Mesendoderm (in vitro differentiated cells): ENCODE measurements around the gene LMOD3. TPM values are rescaled to one million over a fixed set of nuclear protein-coding genes. Genes with fewer than 3 reads are reported as not detected.

ENCODE experiments used
- DNase-seq: peaks from one replicate; pipeline ENCODE4 v3.0.0; 2013
- H2AK5ac ChIP-seq: 2 replicates; pipeline ENCODE4 v1.6.1; 2013; ENCODE audit warnings: low read length, inconsistent platforms
- H2BK120ac ChIP-seq: 2 replicates; pipeline ENCODE4 v1.6.1; 2013; ENCODE audit warnings: low read depth, mild to moderate bottlenecking, low read length, moderate library complexity, mixed read lengths
- H2BK15ac ChIP-seq: replicated peaks from 2 replicates; pipeline ENCODE4 v1.6.1; 2013; ENCODE audit warnings: low read depth, mild to moderate bottlenecking, moderate library complexity
- H2BK5ac ChIP-seq: 2 replicates; pipeline ENCODE4 v1.6.1; 2013; ENCODE audit warnings: low read length, inconsistent platforms
- H3K18ac ChIP-seq: 2 replicates; pipeline ENCODE4 v1.6.1; 2013; ENCODE audit warnings: mild to moderate bottlenecking, low read length, mixed read lengths
- H3K23ac ChIP-seq: one replicate; pipeline ENCODE4 v1.6.1; 2013; ENCODE audit warnings: low read length
- H3K27ac ChIP-seq: 2 replicates; pipeline ENCODE4 v1.5.1; 2013; ENCODE audit warnings: low read depth, mild to moderate bottlenecking, inconsistent platforms, low read length, moderate library complexity
- H3K27me3 ChIP-seq: 2 replicates; pipeline ENCODE4 v1.6.1; 2013; ENCODE audit warnings: low read length, control low read depth, mild to moderate bottlenecking, inconsistent platforms; ENCODE audit not compliant: insufficient read depth, poor library complexity
- H3K36me3 ChIP-seq: 2 replicates; pipeline ENCODE4 v1.6.1; 2013; ENCODE audit warnings: low read length, inconsistent platforms; ENCODE audit not compliant: control insufficient read depth, insufficient read depth
- H3K4ac ChIP-seq: one replicate; pipeline ENCODE4 v1.6.1; 2013; ENCODE audit warnings: low read depth, mild to moderate bottlenecking, low read length, moderate library complexity
- H3K4me1 ChIP-seq: 2 replicates; pipeline ENCODE4 v1.6.1; 2013; ENCODE audit warnings: low read depth, low read length, inconsistent platforms; ENCODE audit not compliant: control insufficient read depth
- H3K4me2 ChIP-seq: 2 replicates; pipeline ENCODE4 v1.6.1; 2013; ENCODE audit warnings: low read length
- H3K4me3 ChIP-seq: 2 replicates; pipeline ENCODE4 v1.5.1; 2013; ENCODE audit warnings: mild to moderate bottlenecking, low read length
- H3K56ac ChIP-seq: one replicate; pipeline ENCODE4 v1.6.1; 2013; ENCODE audit warnings: low read length
- H3K79me1 ChIP-seq: 2 replicates; pipeline ENCODE4 v1.6.1; 2013; ENCODE audit warnings: low read length, inconsistent platforms
- H3K79me2 ChIP-seq: 2 replicates; pipeline ENCODE4 v1.6.1; 2013; ENCODE audit warnings: mild to moderate bottlenecking, low read length; ENCODE audit not compliant: control insufficient read depth, insufficient read depth
- H3K9ac ChIP-seq: 2 replicates; pipeline ENCODE4 v1.6.1; 2013; ENCODE audit warnings: low read length, inconsistent platforms
- H4K5ac ChIP-seq: one replicate; pipeline ENCODE4 v1.6.1; 2013; ENCODE audit warnings: low read length
- H4K8ac ChIP-seq: one replicate; pipeline ENCODE4 v1.6.1; 2013; ENCODE audit warnings: low read depth, mild to moderate bottlenecking, control low read depth, low read length, moderate library complexity
- WGBS: extraction: QIAGEN DNeasy Blood & Tissue Kit; methylation state at CpG from one replicate; pipeline ENCODE4 v1.1.7; 2013; ENCODE audit warnings: low lambda C conversion rate, missing lambda C conversion rate; ENCODE audit not compliant: insufficient coverage; ENCODE audit errors: extremely low coverage; 5-methylcytosine and 5-hydroxymethylcytosine counted together
- polyA plus RNA-seq, 2 experiments: library from polyadenylated mRNA; stranded (reverse); fragments of 200-250 nt; gene quantifications; one replicate each; pipeline ENCODE4 v1.2.3, GENCODE V29; 2013

Gene LMOD3
- not detected for polyA plus RNA-seq (2013, experiment 1 of 2)
- polyA plus RNA-seq (2013, experiment 2 of 2): not detected

DNA sequence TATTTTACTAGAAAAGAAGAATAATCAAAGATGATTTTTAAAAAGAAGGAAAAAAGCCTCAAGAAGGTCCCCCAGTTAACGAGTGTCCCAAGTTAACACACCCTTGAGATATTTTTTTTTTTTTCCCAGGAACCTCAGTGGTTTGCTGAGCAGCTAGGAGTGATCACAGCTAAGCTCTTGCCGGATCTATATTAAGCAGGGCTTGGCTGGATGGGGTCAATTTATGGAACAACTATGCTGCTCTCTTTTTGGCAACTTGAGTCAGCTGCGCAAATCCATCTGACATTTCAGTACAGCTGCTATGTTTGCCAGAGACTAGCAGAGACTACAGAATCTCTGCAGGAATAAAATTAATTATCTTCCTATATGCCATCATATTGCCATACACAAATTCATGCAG is at the start of gene LMOD3:
LMOD3 (minus strand) TSS at position 193 of the 400 bp plus-strand sequence. CDS start 209 bp downstream, outside the sequence.
- no peak within 1 kb of the TSS for H2BK15ac ChIP-seq
- no peaks in the 10 kb centered on the region for H3K79me2 ChIP-seq
- H3K23ac ChIP-seq: no peak within 1 kb of the TSS
- H3K4me1 ChIP-seq: no peaks in the 10 kb centered on the region
- no peak within 1 kb of the TSS for H3K18ac ChIP-seq
- DNase-seq: no peak
- H4K8ac ChIP-seq: no peak within 1 kb of the TSS
- no peak within 1 kb of the TSS for H3K4ac ChIP-seq
- no peak within 1 kb of the TSS for H2BK5ac ChIP-seq
- no peaks in the 10 kb centered on the region for H3K27me3 ChIP-seq
- H3K9ac ChIP-seq: no peak within 1 kb of the TSS
- no peak within 1 kb of the TSS for H2BK120ac ChIP-seq
- no peaks in the 10 kb centered on the region for H3K36me3 ChIP-seq
- no CpG with 5 or more reads among the region's 3 CpGs for WGBS
- H3K56ac ChIP-seq: no peak within 1 kb of the TSS
- H3K27ac ChIP-seq: no peak within 1 kb of the TSS
- no peaks in the 10 kb centered on the region for H3K79me1 ChIP-seq
- H3K4me2 ChIP-seq: no peak within 1 kb of the TSS
- H3K4me3 ChIP-seq: no peak within 1 kb of the TSS
- no peak within 1 kb of the TSS for H4K5ac ChIP-seq
- no peak within 1 kb of the TSS for H2AK5ac ChIP-seq

DNA sequence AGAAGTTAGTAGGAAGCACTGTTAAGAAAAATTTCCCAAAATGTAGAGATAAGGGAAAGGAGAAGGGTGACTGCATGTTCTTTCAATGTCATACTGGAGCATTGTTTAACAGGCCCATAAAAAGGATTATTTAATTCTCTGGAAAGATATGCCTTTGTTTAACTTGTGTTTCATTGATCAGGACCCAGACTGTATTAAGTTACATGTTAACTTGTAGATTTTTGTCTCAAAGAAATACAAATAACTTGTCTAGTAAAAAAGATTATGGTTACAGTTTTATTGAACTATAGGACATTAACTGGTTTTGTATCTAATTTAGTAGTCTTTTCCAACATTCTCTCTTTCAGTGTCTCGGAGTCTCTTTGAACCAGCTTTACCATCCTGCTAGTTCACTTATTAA is 49.7 kb upstream of the LMOD3 start:
- Histone ChIP-seq H2AK5ac (no peak overlapping the region), H3K4me1 (no peaks in the 10 kb centered on the region)

DNA sequence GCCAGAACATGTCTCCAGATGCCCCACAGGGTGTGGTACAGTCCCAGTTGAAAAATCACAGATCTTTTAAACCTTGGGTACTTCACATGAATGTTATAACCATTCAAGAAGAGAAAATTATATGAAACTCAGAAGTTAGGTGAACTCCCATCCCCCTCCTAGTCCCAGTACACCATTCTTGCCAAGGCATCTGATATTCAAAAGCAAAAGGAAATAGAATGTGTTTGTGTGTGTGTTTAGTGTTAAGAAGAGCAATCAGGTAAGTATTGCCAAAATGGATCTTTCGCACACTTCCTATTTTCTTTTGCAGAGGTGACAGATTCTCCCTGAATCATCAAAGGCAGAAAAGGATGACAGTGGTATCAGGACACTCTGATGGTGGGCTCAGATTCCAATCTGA is 44.1 kb upstream of the LMOD3 start:
- Histone ChIP-seq H2BK15ac (no peak overlapping the region), H3K4ac (no peak overlapping the region), H3K79me2 (no peaks in the 10 kb centered on the region), H3K4me2 (no peak overlapping the region), H3K27ac (no peak overlapping the region), H4K5ac (no peak overlapping the region), H3K4me3 (no peak overlapping the region), H3K56ac (no peak overlapping the region), H2AK5ac (no peak overlapping the region), H2BK5ac (no peak overlapping the region), H3K79me1 (no peaks in the 10 kb centered on the region), H3K18ac (no peak overlapping the region), H3K27me3 (no peaks in the 10 kb centered on the region), H3K4me1 (no peaks in the 10 kb centered on the region), H2BK120ac (no peak overlapping the region), H3K36me3 (no peaks in the 10 kb centered on the region), H3K23ac (no peak overlapping the region), H4K8ac (no peak overlapping the region), H3K9ac (no peak overlapping the region)
- WGBS: no CpG with 5 or more reads among the region's 1 CpG
- no peak for DNase-seq

More for the DNA sequence above, 49.7 kb upstream of the LMOD3 start:
- H3K36me3 ChIP-seq: no peaks in the 10 kb centered on the region
- H2BK120ac ChIP-seq: no peak overlapping the region
- H3K79me1 ChIP-seq: no peaks in the 10 kb centered on the region
- no peak overlapping the region for H2BK5ac ChIP-seq
- no peak overlapping the region for H3K18ac ChIP-seq
- H3K56ac ChIP-seq: no peak overlapping the region
- no peak overlapping the region for H3K23ac ChIP-seq
- no peak overlapping the region for H3K4me2 ChIP-seq
- H2BK15ac ChIP-seq: no peak overlapping the region
- H3K4ac ChIP-seq: no peak overlapping the region
- WGBS: no CpG with 5 or more reads among the region's 1 CpG
- no peaks in the 10 kb centered on the region for H3K27me3 ChIP-seq
- DNase-seq: no peak
- no peak overlapping the region for H4K8ac ChIP-seq
- H3K4me3 ChIP-seq: no peak overlapping the region
- H3K9ac ChIP-seq: no peak overlapping the region
- H3K27ac ChIP-seq: no peak overlapping the region
- no peak overlapping the region for H4K5ac ChIP-seq
- no peaks in the 10 kb centered on the region for H3K79me2 ChIP-seq

DNA sequence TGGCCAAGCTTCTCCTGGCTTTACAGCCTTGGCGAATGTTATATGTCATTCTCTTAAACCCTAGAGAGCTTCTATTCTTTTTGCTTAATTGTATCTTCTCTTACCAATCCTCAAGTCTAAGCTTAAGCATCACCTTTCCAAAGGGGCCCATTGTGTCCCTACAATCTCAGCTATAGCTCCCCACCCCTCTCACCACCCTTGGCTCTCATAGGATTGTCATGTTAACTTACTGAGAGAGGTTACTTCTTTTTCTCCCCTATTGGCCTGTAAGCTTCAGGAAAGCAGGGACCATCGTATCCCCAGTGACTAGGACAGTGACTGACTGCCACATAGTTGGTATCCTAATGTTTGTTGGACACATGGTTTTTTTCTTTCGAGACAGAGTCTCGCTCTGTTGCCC is 43.3 kb upstream of the LMOD3 start:
- Histone ChIP-seq H3K27me3 (no peaks in the 10 kb centered on the region), H4K8ac (no peak overlapping the region), H3K4ac (no peak overlapping the region), H3K4me2 (no peak overlapping the region), H3K23ac (no peak overlapping the region), H2BK5ac (no peak overlapping the region), H3K56ac (no peak overlapping the region), H3K36me3 (no peaks in the 10 kb centered on the region), H3K79me1 (no peaks in the 10 kb centered on the region), H3K9ac (no peak overlapping the region), H3K18ac (no peak overlapping the region), H4K5ac (no peak overlapping the region), H3K79me2 (no peaks in the 10 kb centered on the region), H3K4me1 (no peaks in the 10 kb centered on the region), H2AK5ac (no peak overlapping the region), H3K27ac (no peak overlapping the region), H2BK15ac (no peak overlapping the region), H3K4me3 (no peak overlapping the region), H2BK120ac (no peak overlapping the region)
- WGBS: no CpG with 5 or more reads among the region's 4 CpGs
- DNase-seq: no peak

DNA sequence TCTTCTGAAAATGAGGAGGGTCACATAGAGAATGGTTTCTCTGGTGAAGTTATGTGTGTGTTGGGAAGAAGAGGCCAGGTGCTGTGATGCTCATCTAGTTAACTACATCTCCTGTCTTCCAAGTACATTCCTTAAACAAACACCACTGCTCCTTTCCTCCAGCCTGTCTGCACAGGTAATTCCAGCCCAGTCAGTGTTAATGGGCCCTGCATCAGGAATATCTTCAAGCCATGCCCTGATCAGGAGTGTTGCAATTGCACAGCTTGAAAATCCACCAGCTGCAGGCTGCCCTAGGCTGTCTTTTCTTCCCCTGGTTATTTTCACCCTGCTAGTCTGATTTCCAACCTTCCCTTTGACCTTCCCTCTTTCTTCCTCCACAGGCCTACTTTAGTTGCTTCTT is 41.9 kb upstream of the LMOD3 start:
- H3K27ac ChIP-seq: no peak overlapping the region
- no peak overlapping the region for H3K4me3 ChIP-seq
- H3K56ac ChIP-seq: no peak overlapping the region
- H3K9ac ChIP-seq: no peak overlapping the region
- H2BK15ac ChIP-seq: no peak overlapping the region
- no peak overlapping the region for H3K4me2 ChIP-seq
- no peak overlapping the region for H3K4ac ChIP-seq
- no peak overlapping the region for H3K18ac ChIP-seq
- no peaks in the 10 kb centered on the region for H3K79me1 ChIP-seq
- no peak overlapping the region for H2BK5ac ChIP-seq
- no peaks in the 10 kb centered on the region for H3K4me1 ChIP-seq
- H3K23ac ChIP-seq: no peak overlapping the region
- no peak for DNase-seq
- H4K8ac ChIP-seq: no peak overlapping the region
- no peaks in the 10 kb centered on the region for H3K27me3 ChIP-seq
- no peak overlapping the region for H2BK120ac ChIP-seq
- no peak overlapping the region for H2AK5ac ChIP-seq
- H3K79me2 ChIP-seq: no peaks in the 10 kb centered on the region
- H4K5ac ChIP-seq: no peak overlapping the region
- no peaks in the 10 kb centered on the region for H3K36me3 ChIP-seq

DNA sequence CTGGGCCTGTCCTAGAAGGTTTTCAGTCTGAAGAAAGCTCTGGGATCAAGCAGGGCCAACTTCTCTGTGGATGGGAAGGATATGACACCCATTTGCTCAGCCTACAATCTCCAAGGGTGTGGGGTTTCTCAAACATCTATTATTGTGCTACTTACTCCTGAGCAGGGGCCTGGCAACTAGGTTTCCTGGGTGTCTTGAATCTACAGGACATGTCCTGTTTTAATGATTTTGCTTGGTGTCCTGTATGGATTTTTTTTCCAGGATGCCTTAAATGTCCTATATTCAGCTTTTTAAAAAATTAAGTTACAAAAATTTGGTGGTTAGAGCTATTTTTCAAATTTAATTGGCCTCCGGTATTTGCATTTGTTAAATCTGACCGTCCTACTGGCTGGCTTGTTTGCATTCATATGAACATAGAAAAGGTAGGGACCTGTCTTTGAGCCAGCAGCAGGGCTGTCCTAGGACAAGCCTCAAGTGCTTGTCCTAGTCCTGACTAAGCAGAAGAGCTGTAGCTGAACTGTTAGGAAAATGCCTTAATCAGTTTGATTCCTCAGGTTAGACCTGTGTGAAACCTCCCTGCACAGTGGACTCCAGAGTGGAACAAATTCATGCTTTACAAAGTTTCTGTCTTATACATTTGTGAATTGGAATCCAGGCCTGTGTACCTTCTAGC is 40.0 kb upstream of the LMOD3 start:
- H3K23ac ChIP-seq: no peak overlapping the region
- no peaks in the 10 kb centered on the region for H3K79me1 ChIP-seq
- H4K8ac ChIP-seq: no peak overlapping the region
- H3K27me3 ChIP-seq: no peaks in the 10 kb centered on the region
- no peak overlapping the region for H3K27ac ChIP-seq
- no peak overlapping the region for H3K4me3 ChIP-seq
- H2AK5ac ChIP-seq: no peak overlapping the region
- H3K9ac ChIP-seq: no peak overlapping the region
- no peak overlapping the region for H2BK5ac ChIP-seq
- no peak overlapping the region for H3K18ac ChIP-seq
- DNase-seq: no peak
- no peak overlapping the region for H2BK15ac ChIP-seq
- no peak overlapping the region for H3K4ac ChIP-seq
- WGBS: no CpG with 5 or more reads among the region's 2 CpGs
- no peaks in the 10 kb centered on the region for H3K36me3 ChIP-seq
- H3K79me2 ChIP-seq: no peaks in the 10 kb centered on the region
- no peak overlapping the region for H3K56ac ChIP-seq
- H4K5ac ChIP-seq: no peak overlapping the region
- no peak overlapping the region for H3K4me2 ChIP-seq
- no peaks in the 10 kb centered on the region for H3K4me1 ChIP-seq
- H2BK120ac ChIP-seq: no peak overlapping the region
